Tibial artery (tissue), 4 donors: ENCODE data around the gene SETD3.

ENCODE experiments used
- DNase-seq, 2 donors: peaks; one replicate each; pipeline ENCODE4 v3.0.0-alpha.2; 2019
- H3K27ac ChIP-seq, 2 donors: fragments of 200-600 bp; sonication (generic) in 1 of 2; 1 replicate in 1 of 2; 2 replicates in 1 of 2; pipeline ENCODE4 v1.5.1; 2018 to 2019; ENCODE audit warnings: mild to moderate bottlenecking in 1 of 2
- H3K27me3 ChIP-seq, 2 donors: fragments of 200-600 bp; sonication (generic) in 1 of 2; one replicate each; pipeline versions ENCODE4 v1.5.1 to v1.6.0; 2016 to 2019
- H3K36me3 ChIP-seq, 3 donors: fragments of 200-600 bp; sonication (generic) in 2 of 3; one replicate each; pipeline ENCODE4 v1.5.1; 2016 to 2019; ENCODE audit warnings: mild to moderate bottlenecking in 2 of 3
- H3K4me1 ChIP-seq, 4 donors: fragments of 200-600 bp; sonication (generic) in 2 of 4; 1 replicate in 3 of 4; 2 replicates in 1 of 4; pipeline ENCODE4 v1.5.1; 2016 to 2019
- H3K4me3 ChIP-seq, 2 donors: fragments of 200-600 bp; sonication (generic) in 1 of 2; 1 replicate in 1 of 2; 2 replicates in 1 of 2; pipeline ENCODE4 v1.5.1; 2018 to 2019; ENCODE audit warnings: mild to moderate bottlenecking in 2 of 2
- H3K9me3 ChIP-seq, 3 donors: fragments of 200-600 bp; sonication (generic) in 1 of 3; one replicate each; pipeline ENCODE4 v1.5.1; 2016 to 2019
- CTCF ChIP-seq, 2 experiments: fragments of 200-600 bp in 1 of 2; fragments of 450-650 bp in 1 of 2; IDR thresholded peaks; one replicate each; pipeline ENCODE4 v1.5.1; 2017 to 2019; ENCODE audit warnings: antibody characterized with exemption in 2 of 2, mild to moderate bottlenecking in 1 of 2, moderate library complexity in 1 of 2
- intact Hi-C: fragments of 100-400 bp; cut with DNase I; formaldehyde crosslinking; loops from one replicate; pipeline ENCODE4 v1.15.0; 2023; ENCODE audit warnings: low total_unique reads

The SETD3 gene

GRCh38 chr14:99522025-99522401, 41.4 kb upstream of the SETD3 start:
- intact Hi-C loops: loop anchor here (5.0 kb wide), 1 partner anchor 365 kb away; no protein-coding TSS in a partner anchor
- Histone ChIP-seq H3K4me3 (no peak overlapping the region), H3K36me3 (no peaks in the 10 kb centered on the region), H3K4me1 (peaks cover 0 to 28% (median 0%) of the 10 kb centered on the region in 4 donors), H3K27me3 (no peaks in the 10 kb centered on the region), H3K9me3 (no peaks in the 10 kb centered on the region), H3K27ac (no peak overlapping the region)
- DNase-seq: no peak
- no peak for TF ChIP-seq CTCF (IDR thresholded peaks at IDR 0.05)

DNA sequence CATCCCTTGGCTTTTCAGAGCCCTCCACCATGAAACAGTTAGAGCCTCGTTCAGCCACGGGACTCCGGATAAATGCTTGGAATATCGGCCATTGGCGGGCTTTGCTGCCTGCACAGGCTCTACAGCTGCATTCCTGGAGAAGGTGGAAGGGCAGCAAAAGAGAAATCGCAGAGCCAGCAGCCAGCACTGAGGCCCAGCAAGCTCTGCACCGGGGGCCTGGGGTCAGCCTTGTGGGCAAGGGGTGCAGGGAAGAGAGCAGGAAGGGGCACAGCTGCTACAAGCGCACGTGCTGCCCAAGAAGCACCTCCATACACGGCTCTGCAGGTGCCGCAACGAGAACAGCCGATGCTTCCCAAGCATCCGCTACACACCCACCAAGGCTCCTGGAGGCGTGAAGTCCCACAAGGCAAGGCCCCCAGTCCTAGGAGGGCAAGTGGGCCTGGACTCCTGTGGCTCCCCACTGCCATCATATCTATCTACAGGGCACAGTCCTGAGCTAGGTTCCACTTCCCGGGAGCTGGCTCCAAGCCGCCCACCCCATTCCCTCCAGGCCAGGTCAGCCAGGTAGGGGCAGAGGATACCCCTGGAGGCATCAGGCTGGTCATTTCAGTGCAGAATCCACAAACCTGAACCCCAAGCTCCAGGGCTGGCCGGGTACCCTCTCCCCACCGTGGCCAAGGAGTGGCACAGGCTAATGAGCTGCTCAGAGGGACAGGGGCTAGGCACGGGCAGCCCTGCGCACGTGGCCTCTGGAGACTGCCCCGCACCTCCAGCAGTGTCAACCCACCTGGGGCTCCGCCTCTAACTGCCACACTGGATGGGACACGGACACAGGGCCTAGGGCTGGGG, 40.7 kb upstream of the SETD3 start:
- Histone ChIP-seq H3K27me3 (no peaks in the 10 kb centered on the region), H3K36me3 (no peaks in the 10 kb centered on the region), H3K4me1 (peaks cover 0 to 28% (median 0%) of the 10 kb centered on the region in 4 donors), H3K4me3 (no peak overlapping the region), H3K27ac (no peak overlapping the region), H3K9me3 (no peaks in the 10 kb centered on the region)
- intact Hi-C loops: loop anchor here (5.0 kb wide), 1 partner anchor 366 kb away; no protein-coding TSS in a partner anchor
- TF ChIP-seq CTCF (IDR thresholded peaks at IDR 0.05): no peak
- no peak for DNase-seq

- TF ChIP-seq CTCF (IDR thresholded peaks at IDR 0.05): no peak
Observed at GRCh38 chr14:99520571-99521081, 40.0 kb upstream of the SETD3 start.

DNA sequence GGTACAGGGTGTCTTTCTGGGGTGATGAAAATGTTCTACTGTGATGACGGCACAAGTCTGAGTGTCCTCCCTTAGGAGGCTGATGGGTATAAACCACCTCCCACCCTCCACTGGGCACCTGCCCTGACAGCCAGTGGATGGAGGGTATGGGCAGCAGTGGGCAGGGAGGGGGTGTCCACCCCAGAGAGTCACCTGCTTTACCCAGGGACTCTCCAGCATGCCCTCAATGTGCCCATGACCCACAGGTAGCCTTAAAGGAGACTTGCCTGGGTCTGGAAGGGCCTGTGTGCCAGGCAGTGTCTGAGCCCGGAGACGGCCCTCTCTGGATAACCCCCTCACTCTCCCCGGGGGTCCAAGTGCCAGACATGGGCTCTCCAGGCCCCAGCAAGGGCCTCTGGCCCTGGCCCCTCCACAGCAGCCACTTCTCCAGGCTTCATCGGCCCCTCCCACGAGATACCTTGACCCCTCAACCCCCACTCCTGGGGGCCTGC, 39.3 kb upstream of the SETD3 start:
- peaks cover 0 to 28% (median 0%) of the 10 kb centered on the region in 4 donors for H3K4me1 ChIP-seq
- H3K27ac ChIP-seq: no peak overlapping the region
- no peaks in the 10 kb centered on the region for H3K27me3 ChIP-seq
- peak in 1 of 2 donors; percentile 35 for DNase-seq
- intact Hi-C loops: loop anchor here (2.0 to 5.0 kb wide), 2 partner anchors 111 to 367 kb away; no protein-coding TSS in a partner anchor
- no peaks in the 10 kb centered on the region for H3K9me3 ChIP-seq
- H3K4me3 ChIP-seq: no peak overlapping the region
- H3K36me3 ChIP-seq: peaks cover 0 to 9% (median 0%) of the 10 kb centered on the region in 3 donors
- TF ChIP-seq CTCF (IDR thresholded peaks at IDR 0.05): no peak

More at GRCh38 chr14:99520571-99521081, 40.0 kb upstream of the SETD3 start:
- no peaks in the 10 kb centered on the region for H3K9me3 ChIP-seq
- peaks cover 0 to 28% (median 0%) of the 10 kb centered on the region in 4 donors for H3K4me1 ChIP-seq
- no peak overlapping the region for H3K4me3 ChIP-seq
- DNase-seq: peak in 1 of 2 donors; percentile 19
- H3K27ac ChIP-seq: no peak overlapping the region
- H3K36me3 ChIP-seq: peaks cover 0 to 2% (median 0%) of the 10 kb centered on the region in 3 donors
- no peaks in the 10 kb centered on the region for H3K27me3 ChIP-seq
- intact Hi-C loops: loop anchor here (5.0 kb wide), 1 partner anchor 367 kb away; no protein-coding TSS in a partner anchor

DNA sequence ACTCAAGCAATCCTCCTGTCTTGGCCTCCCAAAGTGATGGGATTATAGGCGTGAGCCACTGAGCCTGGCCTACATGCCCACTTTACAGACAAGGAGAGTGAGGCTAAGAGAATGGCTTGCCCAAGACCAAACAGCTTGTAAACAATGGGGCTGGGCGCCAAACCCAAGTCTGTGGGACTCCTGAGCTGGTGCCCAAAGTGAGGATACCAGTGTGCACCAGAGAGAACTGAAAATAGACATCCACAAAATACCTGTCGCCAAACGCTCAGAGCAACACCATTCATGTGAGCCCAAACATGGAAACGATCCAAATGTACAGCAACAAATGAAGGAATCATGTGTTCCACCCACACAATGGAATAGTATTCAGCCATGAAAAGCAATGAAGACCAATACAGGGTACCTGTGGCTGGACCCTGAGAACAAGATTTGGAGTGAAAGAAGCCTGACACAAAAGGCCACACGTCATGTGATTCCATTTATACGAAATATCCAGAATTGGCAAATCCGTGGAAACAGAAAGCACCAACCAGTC, 38.8 kb upstream of the SETD3 start:
- H3K36me3 ChIP-seq: peaks cover 0 to 14% (median 2%) of the 10 kb centered on the region in 3 donors
- H3K4me3 ChIP-seq: no peak overlapping the region
- no peak overlapping the region for H3K27ac ChIP-seq
- no peak for TF ChIP-seq CTCF (IDR thresholded peaks at IDR 0.05)
- no peaks in the 10 kb centered on the region for H3K27me3 ChIP-seq
- H3K4me1 ChIP-seq: peaks cover 0 to 28% (median 0%) of the 10 kb centered on the region in 4 donors
- DNase-seq: peak in 1 of 2 donors; percentile 41
- intact Hi-C loops: loop anchor here (2.0 kb wide), 1 partner anchor 111 kb away; no protein-coding TSS in a partner anchor
- no peaks in the 10 kb centered on the region for H3K9me3 ChIP-seq
